IPS-15b (cell line): ENCODE data around the gene QRFP.

Experiments
- H3K27me3 ChIP-seq: one replicate; pipeline ENCODE4 v1.6.1; 2013; ENCODE audit warnings: low read length; ENCODE audit not compliant: control insufficient read depth, insufficient read depth
- H3K36me3 ChIP-seq: one replicate; pipeline ENCODE4 v1.6.1; 2013; ENCODE audit warnings: low read length; ENCODE audit not compliant: control insufficient read depth, insufficient read depth
- H3K4me1 ChIP-seq: one replicate; pipeline ENCODE4 v1.6.1; 2013; ENCODE audit warnings: mild to moderate bottlenecking, low read length; ENCODE audit not compliant: control insufficient read depth, insufficient read depth
- H3K4me3 ChIP-seq: one replicate; pipeline ENCODE4 v1.5.1; 2013; ENCODE audit warnings: low read depth, low read length
- H3K9ac ChIP-seq: one replicate; pipeline ENCODE4 v1.6.1; 2013; ENCODE audit warnings: low read depth, mild to moderate bottlenecking, low read length
- H3K9me3 ChIP-seq: one replicate; pipeline ENCODE4 v1.6.1; 2013; ENCODE audit warnings: mild to moderate bottlenecking, low read length; ENCODE audit not compliant: control insufficient read depth, insufficient read depth

The QRFP gene

GRCh38 chr9:130938652-130939404, 42.2 kb upstream of the QRFP start, which contains the start of gene FIBCD1:
Gene FIBCD1, minus strand, starts transcription at chr9:130939247. Its CDS starts 640 bp downstream, at chr9:130938607.
- H3K9me3 ChIP-seq: no peaks in the 10 kb centered on the region
- H3K4me3 ChIP-seq: peak within 1 kb of the TSS; percentile 58
- no peaks in the 10 kb centered on the region for H3K36me3 ChIP-seq
- peaks cover 3% of the 10 kb centered on the region for H3K4me1 ChIP-seq
- peaks cover 34% of the 10 kb centered on the region for H3K27me3 ChIP-seq
- peak within 1 kb of the TSS; percentile 47 for H3K9ac ChIP-seq

GRCh38 chr9:130938184-130938651, 41.6 kb upstream of the QRFP start:
- Histone ChIP-seq H3K9me3 (no peaks in the 10 kb centered on the region), H3K4me3 (peak overlapping the region; percentile 39), H3K4me1 (peaks cover 3% of the 10 kb centered on the region), H3K36me3 (no peaks in the 10 kb centered on the region), H3K27me3 (peaks cover 34% of the 10 kb centered on the region), H3K9ac (no peak overlapping the region)

GRCh38 chr9:130937146-130938076, 40.8 kb upstream of the QRFP start:
- no peaks in the 10 kb centered on the region for H3K9me3 ChIP-seq
- peaks cover 34% of the 10 kb centered on the region for H3K27me3 ChIP-seq
- H3K4me3 ChIP-seq: peak overlapping the region; percentile 39
- H3K9ac ChIP-seq: no peak overlapping the region
- no peaks in the 10 kb centered on the region for H3K36me3 ChIP-seq
- H3K4me1 ChIP-seq: peaks cover 7% of the 10 kb centered on the region

GRCh38 chr9:130936285-130937117, 39.9 kb upstream of the QRFP start:
- no peak overlapping the region for H3K9ac ChIP-seq

GRCh38 chr9:130935648-130936271, 39.1 kb upstream of the QRFP start:
- Histone ChIP-seq H3K27me3 (peaks cover 21% of the 10 kb centered on the region), H3K36me3 (no peaks in the 10 kb centered on the region), H3K4me3 (no peak overlapping the region), H3K9me3 (no peaks in the 10 kb centered on the region), H3K9ac (no peak overlapping the region), H3K4me1 (peaks cover 8% of the 10 kb centered on the region)

More at GRCh38 chr9:130936285-130937117, 39.9 kb upstream of the QRFP start:
- Histone ChIP-seq H3K4me1 (peaks cover 8% of the 10 kb centered on the region), H3K9me3 (no peaks in the 10 kb centered on the region), H3K4me3 (no peak overlapping the region), H3K36me3 (no peaks in the 10 kb centered on the region), H3K27me3 (peaks cover 27% of the 10 kb centered on the region)

- H3K9me3 ChIP-seq: no peaks in the 10 kb centered on the region
- H3K4me3 ChIP-seq: no peak overlapping the region
- H3K9ac ChIP-seq: no peak overlapping the region
- no peaks in the 10 kb centered on the region for H3K36me3 ChIP-seq
- peaks cover 13% of the 10 kb centered on the region for H3K27me3 ChIP-seq
- H3K4me1 ChIP-seq: peaks cover 4% of the 10 kb centered on the region
Measured at GRCh38 chr9:130934702-130935647, 38.4 kb upstream of the QRFP start.

GRCh38 chr9:130934246-130934645, 37.6 kb upstream of the QRFP start:
- Histone ChIP-seq H3K27me3 (peaks cover 12% of the 10 kb centered on the region), H3K9ac (no peak overlapping the region), H3K9me3 (no peaks in the 10 kb centered on the region), H3K36me3 (no peaks in the 10 kb centered on the region), H3K4me1 (peaks cover 4% of the 10 kb centered on the region), H3K4me3 (no peak overlapping the region)

GRCh38 chr9:130933114-130934046, 36.8 kb upstream of the QRFP start:
- peaks cover 4% of the 10 kb centered on the region for H3K4me1 ChIP-seq
- H3K9ac ChIP-seq: no peak overlapping the region
- peaks cover 10% of the 10 kb centered on the region for H3K27me3 ChIP-seq

GRCh38 chr9:130932255-130933079, 35.9 kb upstream of the QRFP start:
- no peak overlapping the region for H3K4me3 ChIP-seq
- H3K27me3 ChIP-seq: peaks cover 3% of the 10 kb centered on the region
- no peaks in the 10 kb centered on the region for H3K36me3 ChIP-seq
- no peak overlapping the region for H3K9ac ChIP-seq
- peaks cover 4% of the 10 kb centered on the region for H3K4me1 ChIP-seq
- H3K9me3 ChIP-seq: no peaks in the 10 kb centered on the region

More at GRCh38 chr9:130933114-130934046, 36.8 kb upstream of the QRFP start:
- no peaks in the 10 kb centered on the region for H3K9me3 ChIP-seq
- H3K36me3 ChIP-seq: no peaks in the 10 kb centered on the region
- no peak overlapping the region for H3K4me3 ChIP-seq
